Measurements from ENCODE around the gene VSTM2L.

DNA sequence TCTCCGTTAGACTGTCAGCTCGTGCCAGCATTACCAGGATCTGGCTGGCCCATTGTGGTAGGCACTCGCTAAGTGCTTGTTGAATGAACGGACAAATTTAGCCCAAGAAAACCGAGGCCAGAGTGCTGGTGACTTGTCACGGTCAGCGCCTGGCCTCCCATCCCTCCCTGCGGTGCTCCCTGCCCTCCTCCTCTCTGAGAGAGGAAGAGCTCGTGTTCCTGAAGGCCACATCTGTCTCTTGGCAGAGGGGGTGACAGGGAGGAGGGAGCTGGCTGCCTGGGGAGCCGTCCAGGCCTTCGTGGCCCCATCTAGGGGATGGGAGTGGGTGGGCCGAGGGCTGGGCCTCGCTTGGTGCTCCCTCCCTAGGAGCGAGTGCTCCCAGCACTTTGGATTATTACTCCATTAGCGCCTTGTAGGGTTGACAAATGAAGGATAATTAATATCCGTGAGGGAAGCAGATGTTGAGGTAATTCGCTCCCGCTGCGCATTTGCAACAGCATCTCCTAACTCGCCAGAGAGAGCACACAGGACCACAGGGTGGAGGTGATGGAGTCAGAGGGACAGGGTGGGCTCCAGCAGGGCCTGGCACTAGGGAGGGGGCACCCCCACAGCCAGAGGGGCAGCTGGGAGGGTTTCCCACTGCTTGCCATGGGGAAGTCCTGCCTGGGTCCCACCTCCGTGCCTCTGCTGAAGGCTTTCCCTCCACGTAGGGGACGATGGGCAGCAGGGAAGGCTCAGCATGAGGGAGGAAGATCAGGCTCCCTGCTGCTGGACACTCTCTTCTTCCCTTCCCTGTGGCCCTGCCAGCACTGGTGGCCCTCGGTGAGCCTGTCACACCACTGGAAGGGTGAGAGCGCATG, 37.0 kb downstream of the VSTM2L start:
- TF ChIP-seq CTCF (IDR thresholded peaks at IDR 0.05) (no peak), POLR2AphosphoS5 (IDR thresholded peaks at IDR 0.05) (no peak), POLR2A (IDR thresholded peaks at IDR 0.05) (no peak)
